HG03139 (cell line): ENCODE data around the gene KCNA10.

Experiments used
- ATAC-seq: cut with Tn5 transposase; IDR thresholded peaks from one replicate; pipeline ENCODE4 v1.9.1; 2021; ENCODE audit not compliant: unreplicated experiment

KCNA10 gene

GRCh38 chr1:110478886-110479285 is 40.1 kb downstream of the KCNA10 start:
- ATAC-seq = no peak

- ATAC-seq = no peak
Observed at GRCh38 chr1:110477967-110478640, 40.9 kb downstream of the KCNA10 start.

- ATAC-seq = no peak
Observed at GRCh38 chr1:110477445-110477957, 41.5 kb downstream of the KCNA10 start.

GRCh38 chr1:110477041-110477440 is 41.9 kb downstream of the KCNA10 start:
- ATAC-seq = no peak

- ATAC-seq = no peak
Observed at GRCh38 chr1:110476028-110476765, 42.8 kb downstream of the KCNA10 start.

- ATAC-seq = no peak
Observed at GRCh38 chr1:110475362-110476027, 43.5 kb downstream of the KCNA10 start.

GRCh38 chr1:110474444-110474843 is 44.5 kb downstream of the KCNA10 start:
- ATAC-seq = no peak

GRCh38 chr1:110472546-110472945 is 46.4 kb downstream of the KCNA10 start:
- ATAC-seq = no peak

- no peak for ATAC-seq
Observed at GRCh38 chr1:110471131-110471530, 47.8 kb downstream of the KCNA10 start.
